Endothelial cell of coronary artery (primary cell): Measurements from ENCODE around the gene IRAK1BP1. TPM values are rescaled to one million over a fixed set of nuclear protein-coding genes. Genes with fewer than 3 reads are reported as not detected.

Source experiments
- total RNA-seq: library from RNA; depleted of rRNA; stranded (reverse); fragments of >200 nt; gene quantifications from 2 replicates; pipeline ENCODE4 v1.2.3, GENCODE V29; 2014

The IRAK1BP1 gene, protein sequence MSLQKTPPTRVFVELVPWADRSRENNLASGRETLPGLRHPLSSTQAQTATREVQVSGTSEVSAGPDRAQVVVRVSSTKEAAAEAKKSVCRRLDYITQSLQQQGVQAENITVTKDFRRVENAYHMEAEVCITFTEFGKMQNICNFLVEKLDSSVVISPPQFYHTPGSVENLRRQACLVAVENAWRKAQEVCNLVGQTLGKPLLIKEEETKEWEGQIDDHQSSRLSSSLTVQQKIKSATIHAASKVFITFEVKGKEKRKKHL
- 2.6 and 3.2 TPM in 2 replicates for total RNA-seq

DNA sequence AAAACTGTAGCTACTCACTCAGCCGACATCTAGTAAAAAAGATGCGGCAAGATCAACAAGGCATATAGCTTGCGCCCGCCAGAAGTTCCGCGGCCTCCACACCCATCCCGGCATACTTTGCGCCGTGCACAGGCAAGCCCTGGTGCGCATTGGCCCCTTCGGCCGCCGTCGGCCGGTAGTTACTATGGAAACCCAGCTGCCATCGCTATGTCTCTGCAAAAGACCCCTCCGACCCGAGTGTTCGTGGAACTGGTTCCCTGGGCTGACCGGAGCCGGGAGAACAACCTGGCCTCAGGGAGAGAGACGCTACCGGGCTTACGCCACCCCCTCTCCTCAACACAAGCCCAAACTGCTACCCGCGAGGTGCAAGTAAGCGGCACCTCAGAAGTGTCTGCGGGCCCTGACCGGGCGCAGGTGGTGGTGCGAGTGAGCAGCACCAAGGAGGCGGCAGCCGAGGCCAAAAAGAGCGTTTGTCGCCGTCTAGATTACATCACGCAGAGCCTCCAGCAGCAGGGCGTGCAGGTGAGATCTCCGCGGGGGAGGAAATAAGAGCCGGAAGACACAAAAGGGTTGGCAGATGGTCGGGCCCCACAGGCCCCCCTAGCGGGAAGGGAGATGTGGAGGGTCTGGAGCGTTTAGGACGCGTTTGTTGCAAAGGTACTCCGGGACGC is at the start of gene IRAK1BP1:
Gene IRAK1BP1, plus strand, starts transcription at position 182 of the 671 bp plus-strand sequence. Its CDS starts 26 bp downstream, at position 208.

Other genes with a start within 250 kb of the IRAK1BP1 start
- gene PHIP, start 210.7 kb downstream of the IRAK1BP1 start, total RNA-seq: 18.6 and 21.7 TPM in 2 replicates